AG10803 (cell line): Measurements from ENCODE around the gene XPR1.

Experiments
- DNase-seq: peaks from one replicate; pipeline ENCODE4 v3.0.0; 2010; ENCODE audit warnings: low read depth
- H3K4me3 ChIP-seq: 2 replicates; pipeline ENCODE4 v1.5.1; 2011; ENCODE audit warnings: mild to moderate bottlenecking, low read length, control low read depth
- TF ChIP-seq, protein P1 (sequence below): conservative IDR thresholded peaks from 2 replicates; pipeline ENCODE4 v1.5.1; 2011; ENCODE audit warnings: mild to moderate bottlenecking, low read length, control low read depth, inconsistent platforms

The XPR1 gene

GRCh38 chr1:180594723-180595122 lies 37.1 kb upstream of the XPR1 start:
- TF ChIP-seq, protein P1, sequence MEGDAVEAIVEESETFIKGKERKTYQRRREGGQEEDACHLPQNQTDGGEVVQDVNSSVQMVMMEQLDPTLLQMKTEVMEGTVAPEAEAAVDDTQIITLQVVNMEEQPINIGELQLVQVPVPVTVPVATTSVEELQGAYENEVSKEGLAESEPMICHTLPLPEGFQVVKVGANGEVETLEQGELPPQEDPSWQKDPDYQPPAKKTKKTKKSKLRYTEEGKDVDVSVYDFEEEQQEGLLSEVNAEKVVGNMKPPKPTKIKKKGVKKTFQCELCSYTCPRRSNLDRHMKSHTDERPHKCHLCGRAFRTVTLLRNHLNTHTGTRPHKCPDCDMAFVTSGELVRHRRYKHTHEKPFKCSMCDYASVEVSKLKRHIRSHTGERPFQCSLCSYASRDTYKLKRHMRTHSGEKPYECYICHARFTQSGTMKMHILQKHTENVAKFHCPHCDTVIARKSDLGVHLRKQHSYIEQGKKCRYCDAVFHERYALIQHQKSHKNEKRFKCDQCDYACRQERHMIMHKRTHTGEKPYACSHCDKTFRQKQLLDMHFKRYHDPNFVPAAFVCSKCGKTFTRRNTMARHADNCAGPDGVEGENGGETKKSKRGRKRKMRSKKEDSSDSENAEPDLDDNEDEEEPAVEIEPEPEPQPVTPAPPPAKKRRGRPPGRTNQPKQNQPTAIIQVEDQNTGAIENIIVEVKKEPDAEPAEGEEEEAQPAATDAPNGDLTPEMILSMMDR = no peak
- DNase-seq = no peak
- no peak overlapping the region for H3K4me3 ChIP-seq

GRCh38 chr1:180595966-180596365 lies 35.9 kb upstream of the XPR1 start:
- TF ChIP-seq, protein P1 = no peak
- DNase-seq = no peak
- H3K4me3 ChIP-seq = no peak overlapping the region

DNA sequence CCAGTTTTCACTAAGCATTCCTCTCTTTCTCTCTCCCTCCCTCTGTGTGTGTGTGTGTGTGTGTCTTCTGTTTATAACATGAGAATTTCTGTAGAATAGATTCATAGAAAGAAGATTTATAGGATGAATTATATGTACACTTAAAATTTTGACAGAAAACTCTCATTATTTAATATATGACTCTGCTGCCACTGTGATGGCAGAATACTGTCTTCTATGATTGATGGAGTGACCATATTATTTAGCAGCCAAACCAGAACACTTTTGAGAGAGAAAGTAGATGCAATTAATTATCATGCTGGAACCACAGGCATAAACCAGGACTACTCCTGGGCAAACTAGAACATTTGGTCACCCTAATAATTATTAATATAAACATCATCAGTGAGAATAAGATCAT lies 34.3 kb upstream of the XPR1 start:
- no peak for DNase-seq
- no peak overlapping the region for H3K4me3 ChIP-seq
- TF ChIP-seq, protein P1 = no peak

GRCh38 chr1:180598333-180598974 lies 33.4 kb upstream of the XPR1 start:
- TF ChIP-seq, protein P1 = no peak
- DNase-seq = no peak
- H3K4me3 ChIP-seq = no peak overlapping the region

DNA sequence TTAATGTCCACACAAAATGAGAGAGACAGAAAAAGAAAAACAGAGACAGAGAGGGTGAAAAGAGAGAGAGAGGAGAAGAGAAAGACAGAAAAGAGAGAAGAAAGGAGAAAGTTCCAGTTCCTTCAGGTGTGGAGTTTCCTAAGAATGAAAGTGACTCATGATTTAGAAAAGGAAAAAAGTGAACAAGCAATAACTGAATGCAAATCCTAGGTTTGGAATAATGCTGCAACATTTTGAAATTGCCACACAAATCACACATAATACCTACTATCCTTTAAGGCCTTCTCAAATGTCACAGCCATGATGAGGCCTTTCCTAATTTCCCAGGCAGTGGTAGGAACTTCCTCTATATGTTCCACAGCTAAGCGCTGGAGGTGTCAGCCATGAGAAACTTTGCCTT lies 31.5 kb upstream of the XPR1 start:
- no peak for DNase-seq
- TF ChIP-seq, protein P1 = no peak
- no peak overlapping the region for H3K4me3 ChIP-seq

GRCh38 chr1:180601512-180601911 lies 30.3 kb upstream of the XPR1 start:
- no peak overlapping the region for H3K4me3 ChIP-seq
- TF ChIP-seq, protein P1 = no peak
- DNase-seq = no peak

- H3K4me3 ChIP-seq = no peak overlapping the region
- TF ChIP-seq, protein P1 = no peak
- no peak for DNase-seq
Measured at GRCh38 chr1:180603223-180603849, 28.5 kb upstream of the XPR1 start.
